Ishikawa (cell line): ENCODE data around the gene TRIM62.

Source experiments
- CEBPB ChIP-seq: IDR thresholded peaks from 2 replicates; pipeline ENCODE4 v1.6.1; 2012
- CREB1 ChIP-seq: IDR thresholded peaks from 2 replicates; pipeline ENCODE4 v1.6.1; 2012; ENCODE audit warnings: low read depth
- EGR1 ChIP-seq: IDR thresholded peaks from 2 replicates; pipeline ENCODE4 v1.6.1; 2012
- EP300 ChIP-seq: IDR thresholded peaks from 2 replicates; pipeline ENCODE4 v1.6.1; 2012; ENCODE audit warnings: borderline replicate concordance
- FOXM1 ChIP-seq: IDR thresholded peaks from 2 replicates; pipeline ENCODE4 v1.6.1; 2012; ENCODE audit warnings: low read depth, borderline replicate concordance
- MAX ChIP-seq: IDR thresholded peaks from 2 replicates; pipeline ENCODE4 v1.6.1; 2012
- NFIC ChIP-seq: IDR thresholded peaks from 2 replicates; pipeline ENCODE4 v1.6.1; 2012
- RAD21 ChIP-seq: IDR thresholded peaks from 2 replicates; pipeline ENCODE4 v1.6.1; 2012; ENCODE audit warnings: low read depth
- REST ChIP-seq: IDR thresholded peaks from 2 replicates; pipeline ENCODE4 v1.6.1; 2012; ENCODE audit warnings: low read depth, mild to moderate bottlenecking
- TAF1 ChIP-seq: IDR thresholded peaks from 2 replicates; pipeline ENCODE4 v1.6.1; 2012; ENCODE audit warnings: low read depth, mild to moderate bottlenecking
- TCF12 ChIP-seq: IDR thresholded peaks from 2 replicates; pipeline ENCODE4 v1.6.1; 2012; ENCODE audit warnings: low read depth
- TEAD4 ChIP-seq: IDR thresholded peaks from 2 replicates; pipeline ENCODE4 v1.6.1; 2012
- YY1 ChIP-seq: IDR thresholded peaks from 2 replicates; pipeline ENCODE4 v1.6.1; 2012; ENCODE audit warnings: low read depth
- ZBTB7A ChIP-seq: IDR thresholded peaks from 2 replicates; pipeline ENCODE4 v1.6.1; 2012; ENCODE audit warnings: low read depth
- TF ChIP-seq, protein P1 (sequence below): IDR thresholded peaks from 2 replicates; pipeline ENCODE4 v1.6.1; 2012

The TRIM62 gene

GRCh38 chr1:33175865-33176264 lies 6.0 kb downstream of the TRIM62 start:
- TF ChIP-seq CREB1 (no peak), NFIC (no peak), TAF1 (no peak), TCF12 (no peak), YY1 (no peak), MAX (no peak), EGR1 (no peak), EP300 (no peak), REST (no peak), FOXM1 (no peak), TEAD4 (no peak), ZBTB7A (no peak)
- TF ChIP-seq, protein P1, sequence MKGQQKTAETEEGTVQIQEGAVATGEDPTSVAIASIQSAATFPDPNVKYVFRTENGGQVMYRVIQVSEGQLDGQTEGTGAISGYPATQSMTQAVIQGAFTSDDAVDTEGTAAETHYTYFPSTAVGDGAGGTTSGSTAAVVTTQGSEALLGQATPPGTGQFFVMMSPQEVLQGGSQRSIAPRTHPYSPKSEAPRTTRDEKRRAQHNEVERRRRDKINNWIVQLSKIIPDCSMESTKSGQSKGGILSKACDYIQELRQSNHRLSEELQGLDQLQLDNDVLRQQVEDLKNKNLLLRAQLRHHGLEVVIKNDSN = no peak

- TF ChIP-seq RAD21 = no peak
- TF ChIP-seq EGR1 = no peak
- TF ChIP-seq CEBPB = no peak
- no peak for TF ChIP-seq REST
- TF ChIP-seq, protein P1 = no peak
- TF ChIP-seq MAX = no peak
- TF ChIP-seq CREB1 = no peak
- TF ChIP-seq TCF12 = no peak
- TF ChIP-seq FOXM1 = no peak
- no peak for TF ChIP-seq EP300
- no peak for TF ChIP-seq YY1
- TF ChIP-seq TEAD4 = no peak
- TF ChIP-seq ZBTB7A = no peak
- TF ChIP-seq NFIC = no peak
- TF ChIP-seq TAF1 = no peak
These were observed 8.8 kb downstream of the TRIM62 start for GRCh38 chr1:33173091-33173490.

GRCh38 chr1:33171977-33172813 lies 9.6 kb downstream of the TRIM62 start:
- TF ChIP-seq, protein P1 = peak; percentile 58
- TF ChIP-seq NFIC = no peak

DNA sequence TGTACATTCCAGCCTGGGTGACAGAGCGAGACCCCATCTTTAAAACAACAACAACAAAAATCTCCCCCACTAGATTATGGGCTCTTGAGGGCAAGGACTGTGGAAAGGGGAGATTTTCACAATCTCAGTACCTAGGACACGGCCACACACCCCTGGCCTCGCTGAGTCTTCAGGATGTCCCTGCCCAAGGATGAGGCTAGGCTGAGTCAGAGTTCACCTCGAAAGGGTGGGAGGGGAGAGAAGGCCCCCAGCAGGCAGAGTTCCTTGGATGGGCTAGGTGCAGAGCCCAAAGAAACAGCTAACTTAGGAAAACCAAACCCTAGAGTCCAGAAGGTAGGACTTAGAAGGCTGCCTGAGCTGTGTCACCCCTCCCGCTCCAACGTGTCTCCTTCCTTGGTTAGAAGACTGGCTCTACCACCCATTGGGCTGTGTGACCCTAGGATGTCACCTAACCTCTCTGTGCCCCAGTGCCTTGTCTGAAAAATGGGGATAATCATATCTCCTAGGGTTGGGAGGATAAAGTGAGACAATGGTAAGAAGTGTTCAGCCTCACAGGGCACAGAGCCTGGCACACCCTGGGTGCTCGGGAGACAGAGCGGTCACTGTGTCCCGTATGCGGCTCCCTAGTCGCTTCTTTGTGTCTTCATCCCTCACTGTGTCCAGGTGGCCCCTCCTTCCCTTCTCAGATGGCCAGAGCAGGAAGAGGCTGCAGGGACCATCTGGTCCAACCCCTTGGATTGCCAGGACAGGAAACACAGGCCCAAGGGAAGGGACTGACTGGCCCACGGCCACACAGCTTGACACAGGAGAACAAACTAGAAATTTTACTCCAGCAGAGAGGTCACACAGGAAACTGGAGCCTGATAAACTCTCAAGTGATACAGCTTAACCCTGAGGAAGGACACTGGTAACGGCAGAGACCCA lies 11.2 kb downstream of the TRIM62 start:
- TF ChIP-seq EGR1 = no peak
- TF ChIP-seq TEAD4 = no peak
- TF ChIP-seq NFIC = no peak
- TF ChIP-seq ZBTB7A = no peak
- no peak for TF ChIP-seq MAX
- no peak for TF ChIP-seq TCF12
- TF ChIP-seq CEBPB = no peak
- no peak for TF ChIP-seq EP300
- TF ChIP-seq REST = no peak
- no peak for TF ChIP-seq CREB1
- TF ChIP-seq TAF1 = no peak
- TF ChIP-seq YY1 = no peak
- TF ChIP-seq, protein P1 = no peak
- TF ChIP-seq RAD21 = no peak
- no peak for TF ChIP-seq FOXM1
